Trophoblast cell (in vitro differentiated cells and primary cell): ENCODE data around the gene COQ10B.

Experiments used
- DNase-seq, 2 donors: peaks; one replicate each; pipeline ENCODE4 v3.0.0-alpha.2; 2016
- H2AFZ ChIP-seq: 2 replicates; pipeline ENCODE4 v1.6.1; 2013; ENCODE audit warnings: low read length, moderate library complexity, mild to moderate bottlenecking; ENCODE audit not compliant: insufficient read depth, poor library complexity
- H2AK5ac ChIP-seq: 2 replicates; pipeline ENCODE4 v1.6.1; 2013; ENCODE audit warnings: mild to moderate bottlenecking, low read length
- H2BK120ac ChIP-seq: 2 replicates; pipeline ENCODE4 v1.6.1; 2013; ENCODE audit warnings: low read length, mild to moderate bottlenecking, moderate library complexity; ENCODE audit not compliant: insufficient read depth, poor library complexity
- H2BK12ac ChIP-seq: 2 replicates; pipeline ENCODE4 v1.6.1; 2013; ENCODE audit warnings: mild to moderate bottlenecking, low read length, moderate library complexity
- H2BK5ac ChIP-seq: 2 replicates; pipeline ENCODE4 v1.6.1; 2013; ENCODE audit warnings: low read length, low read depth, moderate library complexity, mild to moderate bottlenecking; ENCODE audit not compliant: poor library complexity
- H3K14ac ChIP-seq: 2 replicates; pipeline ENCODE4 v1.6.1; 2013; ENCODE audit warnings: mild to moderate bottlenecking, low read length
- H3K18ac ChIP-seq: 2 replicates; pipeline ENCODE4 v1.6.1; 2013; ENCODE audit warnings: mild to moderate bottlenecking, low read length
- H3K23ac ChIP-seq: 2 replicates; pipeline ENCODE4 v1.6.1; 2013; ENCODE audit warnings: low read length
- H3K27ac ChIP-seq: 2 replicates; pipeline ENCODE4 v1.5.1; 2013; ENCODE audit warnings: low read depth, mild to moderate bottlenecking, inconsistent platforms, low read length, moderate library complexity
- H3K27me3 ChIP-seq: 2 replicates; pipeline ENCODE4 v1.6.1; 2013; ENCODE audit warnings: inconsistent platforms, mild to moderate bottlenecking, low read length, moderate library complexity; ENCODE audit not compliant: insufficient read depth
- H3K36me3 ChIP-seq, 2 experiments: 1 replicate in 1 of 2; 2 replicates in 1 of 2; pipeline ENCODE4 v1.6.1; 2013; ENCODE audit warnings: low read length in 2 of 2, mild to moderate bottlenecking in 2 of 2, moderate library complexity in 1 of 2; ENCODE audit not compliant: insufficient read depth in 2 of 2, control insufficient read depth in 1 of 2
- H3K4ac ChIP-seq: 2 replicates; pipeline ENCODE4 v1.6.1; 2013; ENCODE audit warnings: low read depth, mild to moderate bottlenecking, low read length, moderate library complexity
- H3K4me1 ChIP-seq, 2 experiments: 1 replicate in 1 of 2; 2 replicates in 1 of 2; pipeline ENCODE4 v1.6.1; 2013; ENCODE audit warnings: low read length in 2 of 2, mild to moderate bottlenecking in 2 of 2, moderate library complexity in 1 of 2; ENCODE audit not compliant: insufficient read depth in 2 of 2, control insufficient read depth in 1 of 2
- H3K4me2 ChIP-seq: 2 replicates; pipeline ENCODE4 v1.6.1; 2013; ENCODE audit warnings: inconsistent platforms, mild to moderate bottlenecking, low read length, moderate library complexity
- H3K4me3 ChIP-seq: 2 replicates; pipeline ENCODE4 v1.5.1; 2013; ENCODE audit warnings: mild to moderate bottlenecking, low read depth, low read length, inconsistent platforms
- H3K79me1 ChIP-seq: one replicate; pipeline ENCODE4 v1.6.1; 2013; ENCODE audit warnings: low read length
- H3K79me2 ChIP-seq: 2 replicates; pipeline ENCODE4 v1.6.1; 2013; ENCODE audit warnings: low read length, mild to moderate bottlenecking; ENCODE audit not compliant: control insufficient read depth, insufficient read depth, poor library complexity
- H3K9ac ChIP-seq: 2 replicates; pipeline ENCODE4 v1.6.1; 2013; ENCODE audit warnings: mild to moderate bottlenecking, low read length
- H3K9me3 ChIP-seq: 2 replicates; pipeline ENCODE4 v1.6.1; 2013; ENCODE audit warnings: low read depth, mild to moderate bottlenecking, control low read depth, inconsistent platforms, low read length; ENCODE audit not compliant: insufficient read depth
- H4K12ac ChIP-seq: 2 replicates; pipeline ENCODE4 v1.6.1; 2013; ENCODE audit warnings: low read depth, mild to moderate bottlenecking, low read length, moderate library complexity
- H4K8ac ChIP-seq: 2 replicates; pipeline ENCODE4 v1.6.1; 2013; ENCODE audit warnings: low read depth, mild to moderate bottlenecking, low read length, moderate library complexity
- H4K91ac ChIP-seq: one replicate; pipeline ENCODE4 v1.6.1; 2013; ENCODE audit warnings: low read depth, mild to moderate bottlenecking, low read length, moderate library complexity
- WGBS: extraction: QIAGEN DNeasy Blood & Tissue Kit; methylation state at CpG from one replicate; pipeline ENCODE4 v1.1.7; 2013; ENCODE audit warnings: missing lambda C conversion rate; ENCODE audit not compliant: insufficient read length, insufficient coverage; ENCODE audit errors: extremely low coverage; 5-methylcytosine and 5-hydroxymethylcytosine counted together

The COQ10B gene

GRCh38 chr2:197497326-197497725, 44.0 kb downstream of the COQ10B start:
- no peak overlapping the region for H4K91ac ChIP-seq
- H3K9ac ChIP-seq = no peak overlapping the region
- no peak overlapping the region for H2AK5ac ChIP-seq
- no peak overlapping the region for H2BK5ac ChIP-seq
- H3K4ac ChIP-seq = no peak overlapping the region
- H3K23ac ChIP-seq = no peak overlapping the region
- no peak overlapping the region for H3K18ac ChIP-seq
- H3K36me3 ChIP-seq = peaks cover 13 to 20% of the 10 kb centered on the region in 2 experiments
- H3K79me2 ChIP-seq = peaks cover 20% of the 10 kb centered on the region
- H4K8ac ChIP-seq = no peak overlapping the region
- H3K4me2 ChIP-seq = no peak overlapping the region
- H2BK12ac ChIP-seq = no peak overlapping the region
- no CpG with 5 or more reads among the region's 2 CpGs for WGBS
- peaks cover 14% of the 10 kb centered on the region for H3K79me1 ChIP-seq
- no peak overlapping the region for H3K27ac ChIP-seq
- peak; percentile 67 to 91 for DNase-seq
- no peak overlapping the region for H3K4me3 ChIP-seq
- H3K9me3 ChIP-seq = no peaks in the 10 kb centered on the region
- peaks cover 0 to 3% of the 10 kb centered on the region in 2 experiments for H3K4me1 ChIP-seq
- H2AFZ ChIP-seq = no peak overlapping the region
- no peaks in the 10 kb centered on the region for H3K27me3 ChIP-seq
- no peak overlapping the region for H4K12ac ChIP-seq
- H3K14ac ChIP-seq = no peak overlapping the region
- no peak overlapping the region for H2BK120ac ChIP-seq

GRCh38 chr2:197498235-197498936, 45.0 kb downstream of the COQ10B start:
- Histone ChIP-seq H3K23ac (no peak overlapping the region), H2BK120ac (no peak overlapping the region), H3K9ac (peak overlapping the region; percentile 70), H2AFZ (peak overlapping the region; percentile 1), H4K12ac (peak overlapping the region; percentile 18), H3K4me3 (peak overlapping the region; percentile 91), H4K91ac (peak overlapping the region; percentile 20), H3K36me3 (peaks cover 8 to 16% of the 10 kb centered on the region in 2 experiments), H3K27ac (no peak overlapping the region), H3K4me2 (peak overlapping the region; percentile 88), H3K4ac (peak overlapping the region; percentile 75), H4K8ac (no peak overlapping the region), H3K14ac (no peak overlapping the region), H2AK5ac (no peak overlapping the region), H2BK5ac (no peak overlapping the region), H3K27me3 (no peaks in the 10 kb centered on the region), H3K79me1 (peaks cover 14% of the 10 kb centered on the region), H3K79me2 (peaks cover 20% of the 10 kb centered on the region), H3K9me3 (no peaks in the 10 kb centered on the region), H3K18ac (peak overlapping the region; percentile 11), H3K4me1 (peaks cover 0 to 3% of the 10 kb centered on the region in 2 experiments), H2BK12ac (no peak overlapping the region)
- peak in 1 of 2 donors; percentile 30 for DNase-seq
- WGBS = no CpG with 5 or more reads among the region's 14 CpGs

GRCh38 chr2:197498937-197499593, 45.7 kb downstream of the COQ10B start:
- no peaks in the 10 kb centered on the region for H3K9me3 ChIP-seq
- H3K36me3 ChIP-seq = peaks cover 7 to 14% of the 10 kb centered on the region in 2 experiments
- H2BK12ac ChIP-seq = no peak overlapping the region
- H3K4me3 ChIP-seq = peak overlapping the region; percentile 91
- H3K4me1 ChIP-seq = peaks cover 0 to 3% of the 10 kb centered on the region in 2 experiments
- H3K27ac ChIP-seq = peak overlapping the region; percentile 90
- peak overlapping the region; percentile 42 for H4K91ac ChIP-seq
- H2BK120ac ChIP-seq = no peak overlapping the region
- DNase-seq = peak; percentile 49 to 62
- peaks cover 14% of the 10 kb centered on the region for H3K79me1 ChIP-seq
- H3K4ac ChIP-seq = peak overlapping the region; percentile 75
- H3K18ac ChIP-seq = peak overlapping the region; percentile 71
- WGBS = no CpG with 5 or more reads among the region's 46 CpGs
- no peak overlapping the region for H3K23ac ChIP-seq
- H3K14ac ChIP-seq = peak overlapping the region; percentile 79
- peak overlapping the region; percentile 48 for H2AFZ ChIP-seq
- H3K27me3 ChIP-seq = no peaks in the 10 kb centered on the region
- H4K12ac ChIP-seq = peak overlapping the region; percentile 68
- peaks cover 20% of the 10 kb centered on the region for H3K79me2 ChIP-seq
- H2BK5ac ChIP-seq = peak overlapping the region; percentile 52
- peak overlapping the region; percentile 66 for H4K8ac ChIP-seq
- peak overlapping the region; percentile 31 for H2AK5ac ChIP-seq
- peak overlapping the region; percentile 88 for H3K4me2 ChIP-seq
- peak overlapping the region; percentile 87 for H3K9ac ChIP-seq

GRCh38 chr2:197499594-197500502, 46.5 kb downstream of the COQ10B start, which contains the start of the genes HSPD1 and HSPE1:
TSS of gene HSPD1 (minus strand) at chr2:197499840. CDS start at chr2:197498848, 992 bp downstream.
TSS of gene HSPE1 (plus strand) at chr2:197500379. CDS start at chr2:197500437, 58 bp downstream.
- peak within 1 kb of the TSS; percentile 68 for H4K12ac ChIP-seq
- H3K9ac ChIP-seq = peak within 1 kb of the TSS; percentile 87

More at GRCh38 chr2:197499594-197500502, 46.5 kb downstream of the COQ10B start, which contains the start of the genes HSPD1 and HSPE1:
- Histone ChIP-seq H2BK12ac (no peak within 1 kb of the TSS), H3K27ac (peak within 1 kb of the TSS; percentile 90), H3K79me2 (peaks cover 20% of the 10 kb centered on the region), H3K23ac (no peak within 1 kb of the TSS), H3K79me1 (peaks cover 14% of the 10 kb centered on the region), H3K4me3 (peak within 1 kb of the TSS; percentile 91), H3K4ac (peak within 1 kb of the TSS; percentile 75), H3K4me2 (peak within 1 kb of the TSS; percentile 88), H3K18ac (peak within 1 kb of the TSS; percentile 71), H2BK5ac (peak within 1 kb of the TSS; percentile 71), H4K91ac (peak within 1 kb of the TSS; percentile 83), H3K36me3 (peaks cover 12 to 20% of the 10 kb centered on the region in 2 experiments), H2AFZ (peak within 1 kb of the TSS; percentile 75), H2BK120ac (peak within 1 kb of the TSS; percentile 85), H3K27me3 (no peaks in the 10 kb centered on the region), H3K9me3 (no peaks in the 10 kb centered on the region), H4K8ac (peak within 1 kb of the TSS; percentile 74), H3K4me1 (peaks cover 0 to 3% of the 10 kb centered on the region in 2 experiments), H3K14ac (peak within 1 kb of the TSS; percentile 79), H2AK5ac (peak within 1 kb of the TSS; percentile 31)
- DNase-seq = peak; percentile 99 to 100
- no CpG with 5 or more reads among the region's 104 CpGs for WGBS
